Measurements from ENCODE around the gene ID1.
A peak's percentile ranks its signal among the peaks of the same experiment; 100 is the strongest.

Gene ID1

DNA sequence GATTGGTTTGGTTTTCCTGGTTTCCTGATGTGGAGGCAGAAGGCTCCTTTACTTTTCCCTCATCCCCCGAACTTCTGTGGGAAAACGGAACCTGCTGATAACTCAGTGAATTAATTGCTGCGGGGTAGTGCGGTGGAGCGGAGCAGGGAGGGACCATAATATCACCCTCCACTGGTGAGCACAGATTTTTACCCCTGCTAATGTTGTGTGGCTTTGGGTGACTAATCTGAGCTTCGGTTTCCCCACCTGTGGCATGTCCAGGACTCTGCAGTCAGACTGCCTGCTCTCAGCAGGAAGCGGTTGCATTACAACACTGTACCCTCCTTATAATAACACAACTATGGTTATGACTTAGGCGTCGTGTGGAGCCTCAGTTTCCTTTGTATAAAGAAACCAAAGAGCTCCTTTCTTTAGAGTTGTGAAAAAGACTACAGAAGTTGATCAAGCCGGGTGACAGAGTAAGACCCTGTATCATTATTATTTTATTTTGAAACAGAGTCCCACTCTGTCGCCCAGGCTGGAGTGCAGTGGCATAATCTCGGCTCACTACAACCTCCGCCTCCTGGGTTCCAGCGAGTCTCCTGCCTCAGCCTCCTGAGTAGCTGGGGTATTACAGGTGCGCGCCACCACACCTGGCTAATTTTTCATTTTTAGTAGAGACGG is 2.2 kb upstream of the ID1 start:
- H3K4me3 ChIP-seq (replicated peaks; ENCODE audit: low read depth, low read length): no peak overlapping the region
- peak; percentile 80 for DNase-seq (ENCODE audit: low read depth)
- TF ChIP-seq, protein P1, sequence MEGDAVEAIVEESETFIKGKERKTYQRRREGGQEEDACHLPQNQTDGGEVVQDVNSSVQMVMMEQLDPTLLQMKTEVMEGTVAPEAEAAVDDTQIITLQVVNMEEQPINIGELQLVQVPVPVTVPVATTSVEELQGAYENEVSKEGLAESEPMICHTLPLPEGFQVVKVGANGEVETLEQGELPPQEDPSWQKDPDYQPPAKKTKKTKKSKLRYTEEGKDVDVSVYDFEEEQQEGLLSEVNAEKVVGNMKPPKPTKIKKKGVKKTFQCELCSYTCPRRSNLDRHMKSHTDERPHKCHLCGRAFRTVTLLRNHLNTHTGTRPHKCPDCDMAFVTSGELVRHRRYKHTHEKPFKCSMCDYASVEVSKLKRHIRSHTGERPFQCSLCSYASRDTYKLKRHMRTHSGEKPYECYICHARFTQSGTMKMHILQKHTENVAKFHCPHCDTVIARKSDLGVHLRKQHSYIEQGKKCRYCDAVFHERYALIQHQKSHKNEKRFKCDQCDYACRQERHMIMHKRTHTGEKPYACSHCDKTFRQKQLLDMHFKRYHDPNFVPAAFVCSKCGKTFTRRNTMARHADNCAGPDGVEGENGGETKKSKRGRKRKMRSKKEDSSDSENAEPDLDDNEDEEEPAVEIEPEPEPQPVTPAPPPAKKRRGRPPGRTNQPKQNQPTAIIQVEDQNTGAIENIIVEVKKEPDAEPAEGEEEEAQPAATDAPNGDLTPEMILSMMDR (IDR thresholded peaks at IDR 0.05; ENCODE audit: low read length, missing control alignments): no peak

DNA sequence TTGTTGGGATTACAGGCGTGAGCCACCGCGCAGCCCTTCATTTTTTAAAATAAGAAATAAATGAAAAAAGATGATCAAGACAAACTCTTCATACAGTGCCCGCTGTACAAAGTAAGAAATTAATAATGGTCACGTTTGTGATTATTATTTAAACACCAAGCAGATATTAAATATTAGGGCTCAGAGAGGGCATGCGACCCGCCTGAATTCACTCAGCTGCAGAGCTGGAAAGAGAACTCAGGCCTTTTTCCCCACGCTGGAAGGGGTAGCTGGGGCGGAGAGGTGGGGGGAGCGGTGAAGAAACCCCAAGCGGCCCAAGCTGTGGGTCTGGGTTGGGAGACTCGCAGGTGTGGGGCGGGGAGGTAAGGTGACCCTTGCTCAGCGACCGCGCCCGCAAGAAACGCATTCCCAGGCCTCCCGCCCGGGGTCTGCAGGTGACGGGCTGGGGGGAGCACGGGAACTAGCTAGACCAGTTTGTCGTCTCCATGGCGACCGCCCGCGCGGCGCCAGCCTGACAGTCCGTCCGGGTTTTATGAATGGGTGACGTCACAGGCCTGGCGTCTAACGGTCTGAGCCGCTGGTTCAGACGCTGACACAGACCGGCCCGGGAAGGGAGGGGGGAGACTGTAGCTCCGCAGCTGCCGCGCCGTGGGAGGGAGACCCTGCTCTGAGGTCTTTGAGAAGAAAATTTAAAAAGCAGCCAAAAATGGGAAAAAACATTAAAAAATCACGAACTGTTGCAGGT is 1.1 kb upstream of the ID1 start:
- TF ChIP-seq, protein P1 (IDR thresholded peaks at IDR 0.05; ENCODE audit: low read length, missing control alignments): no peak
- H3K4me3 ChIP-seq (replicated peaks; ENCODE audit: low read depth, low read length): peak overlapping the region; percentile 97
- DNase-seq (ENCODE audit: low read depth): peak; percentile 98

DNA sequence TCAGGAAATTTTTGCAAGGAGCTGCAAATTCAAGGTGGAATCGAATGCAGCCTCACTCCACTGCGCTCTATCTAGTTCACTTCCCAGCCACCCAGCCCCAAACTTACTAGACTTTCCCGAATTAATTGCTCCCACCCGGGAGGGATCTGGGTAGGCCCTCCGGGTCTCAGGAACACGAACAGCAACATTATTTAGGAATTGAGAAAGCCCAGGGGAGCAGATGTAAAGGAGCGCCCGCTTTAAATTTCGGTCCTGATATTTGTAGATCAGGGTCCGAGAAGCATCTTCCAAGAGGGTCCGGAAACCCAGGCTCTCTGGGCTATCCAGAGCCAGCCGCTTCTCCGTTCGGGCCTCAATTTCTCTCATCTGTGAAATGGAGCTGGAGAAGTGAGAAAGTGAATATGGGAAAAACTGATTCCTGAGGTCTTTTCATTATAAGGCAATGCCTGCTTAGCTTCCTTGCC is 490 bp upstream of the ID1 start:
- TF ChIP-seq, protein P1 (IDR thresholded peaks at IDR 0.05; ENCODE audit: low read length, missing control alignments): no peak
- H3K4me3 ChIP-seq (replicated peaks; ENCODE audit: low read depth, low read length): peak overlapping the region; percentile 97
- no peak for DNase-seq (ENCODE audit: low read depth)

DNA sequence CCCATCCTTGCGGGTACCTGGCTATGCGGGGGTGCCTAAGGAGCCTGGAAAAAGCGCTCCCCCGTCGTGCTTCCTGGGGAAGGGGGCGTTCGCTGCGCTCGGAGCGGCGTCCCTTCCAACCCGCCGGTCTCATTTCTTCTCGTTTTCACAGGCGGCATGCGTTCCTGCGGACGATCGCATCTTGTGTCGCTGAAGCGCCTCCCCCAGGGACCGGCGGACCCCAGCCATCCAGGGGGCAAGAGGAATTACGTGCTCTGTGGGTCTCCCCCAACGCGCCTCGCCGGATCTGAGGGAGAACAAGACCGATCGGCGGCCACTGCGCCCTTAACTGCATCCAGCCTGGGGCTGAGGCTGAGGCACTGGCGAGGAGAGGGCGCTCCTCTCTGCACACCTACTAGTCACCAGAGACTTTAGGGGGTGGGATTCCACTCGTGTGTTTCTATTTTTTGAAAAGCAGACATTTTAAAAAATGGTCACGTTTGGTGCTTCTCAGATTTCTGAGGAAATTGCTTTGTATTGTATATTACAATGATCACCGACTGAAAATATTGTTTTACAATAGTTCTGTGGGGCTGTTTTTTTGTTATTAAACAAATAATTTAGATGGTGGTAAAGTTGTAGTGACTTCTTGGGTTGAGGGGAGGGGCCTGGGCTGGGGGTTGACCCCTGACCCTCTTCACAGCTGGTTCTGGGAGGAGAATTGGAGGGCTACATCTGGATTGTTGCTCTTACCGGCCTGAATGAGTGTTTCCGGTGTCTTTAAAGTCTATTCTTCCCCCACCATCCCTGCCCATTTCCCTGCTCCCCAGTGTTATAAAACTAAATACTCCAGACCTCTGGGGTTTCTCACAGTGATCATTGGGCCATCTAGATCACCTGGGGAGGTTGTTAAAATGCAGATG is 1.1 kb downstream of the ID1 start:
- TF ChIP-seq, protein P1 (IDR thresholded peaks at IDR 0.05; ENCODE audit: low read length, missing control alignments): no peak
- H3K4me3 ChIP-seq (replicated peaks; ENCODE audit: low read depth, low read length): peak overlapping the region; percentile 97
- peak; percentile 37 for DNase-seq (ENCODE audit: low read depth)

DNA sequence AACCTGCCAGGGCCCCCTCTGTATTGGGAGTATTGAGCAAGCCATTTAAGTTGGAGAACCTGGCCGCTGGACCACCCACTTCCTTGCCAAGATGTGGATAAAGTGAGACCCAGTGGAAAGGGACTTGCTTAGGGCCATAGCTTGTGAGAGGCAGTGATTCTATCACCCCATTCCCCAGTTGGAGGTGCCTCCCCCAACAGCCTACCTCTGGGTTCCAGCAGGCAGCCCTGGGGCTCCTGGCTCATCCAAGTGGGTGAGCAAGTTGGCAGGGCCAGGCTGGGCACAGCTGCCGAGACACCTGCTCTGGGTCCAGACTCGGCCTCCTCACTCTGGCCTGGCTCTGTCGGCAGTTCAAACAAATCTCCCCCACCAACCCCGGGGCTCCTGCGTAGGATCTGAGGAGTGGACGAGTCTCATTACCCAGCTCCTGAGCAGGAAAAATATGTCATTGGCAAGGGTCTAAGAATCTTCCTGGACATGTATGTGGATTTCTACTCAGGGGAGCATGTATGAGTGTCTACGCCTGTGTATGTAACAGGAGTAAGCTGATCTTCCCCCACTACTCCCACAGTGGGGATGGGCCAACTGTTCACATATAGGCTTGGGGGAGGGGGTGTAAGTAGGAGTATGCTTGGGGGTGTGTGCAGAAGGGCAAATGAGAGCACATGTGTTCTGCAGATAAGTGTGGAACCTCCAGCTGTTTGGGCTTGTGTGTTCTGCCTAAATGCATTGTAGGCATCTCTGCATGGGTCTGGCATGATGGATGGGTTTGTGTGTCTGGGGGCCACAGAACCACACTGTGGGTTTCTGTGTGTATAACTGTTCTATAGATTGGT is 1.9 kb downstream of the ID1 start:
- TF ChIP-seq, protein P1 (IDR thresholded peaks at IDR 0.05; ENCODE audit: low read length, missing control alignments): no peak
- H3K4me3 ChIP-seq (replicated peaks; ENCODE audit: low read depth, low read length): peak overlapping the region; percentile 97
- peak; percentile 92 for DNase-seq (ENCODE audit: low read depth)

DNA sequence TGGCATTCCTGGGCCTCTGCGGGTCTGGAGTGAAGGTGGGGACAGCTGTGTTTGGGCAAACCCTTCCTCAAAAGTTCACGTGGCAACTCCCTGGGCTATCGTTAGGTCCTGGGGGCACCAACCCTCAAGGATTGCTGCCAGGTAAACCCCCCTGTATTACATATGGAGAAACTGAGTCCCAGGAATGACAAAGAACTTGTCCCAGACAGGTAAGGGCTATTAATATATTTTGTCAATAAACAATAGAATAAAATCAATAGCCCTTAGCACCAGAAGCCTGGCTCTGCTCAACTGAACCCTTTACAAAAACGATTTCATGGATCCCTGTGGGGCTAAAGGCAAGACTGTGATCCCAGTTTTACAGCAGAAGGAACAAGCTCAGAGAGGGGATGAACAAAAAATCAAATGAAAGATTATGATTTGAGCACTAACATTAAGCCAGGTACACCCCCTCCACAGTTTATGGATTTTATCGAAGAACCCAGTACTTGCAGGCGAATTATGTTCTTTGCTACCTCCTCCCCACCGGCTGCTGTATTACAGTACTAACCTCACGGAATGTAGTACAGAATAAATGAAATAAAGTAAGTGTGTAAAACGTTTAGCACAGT is 2.7 kb downstream of the ID1 start:
- TF ChIP-seq, protein P1 (IDR thresholded peaks at IDR 0.05; ENCODE audit: low read length, missing control alignments): no peak
- peak; percentile 65 for DNase-seq (ENCODE audit: low read depth)
- peak overlapping the region; percentile 97 for H3K4me3 ChIP-seq (replicated peaks; ENCODE audit: low read depth, low read length)
